GM18499 (cell line): ENCODE measurements around the gene DNAJC13.
A peak's percentile ranks its signal among the peaks of the same experiment; 100 is the strongest.

ENCODE experiments used
- ATAC-seq: cut with Tn5 transposase; IDR thresholded peaks from one replicate; pipeline ENCODE4 v1.9.1; 2021; ENCODE audit warnings: moderate number of reproducible peaks; ENCODE audit not compliant: insufficient read depth, unreplicated experiment

DNAJC13 gene

GRCh38 chr3:132461544-132461943 is 44.2 kb downstream of the DNAJC13 start:
- ATAC-seq = no peak

DNA sequence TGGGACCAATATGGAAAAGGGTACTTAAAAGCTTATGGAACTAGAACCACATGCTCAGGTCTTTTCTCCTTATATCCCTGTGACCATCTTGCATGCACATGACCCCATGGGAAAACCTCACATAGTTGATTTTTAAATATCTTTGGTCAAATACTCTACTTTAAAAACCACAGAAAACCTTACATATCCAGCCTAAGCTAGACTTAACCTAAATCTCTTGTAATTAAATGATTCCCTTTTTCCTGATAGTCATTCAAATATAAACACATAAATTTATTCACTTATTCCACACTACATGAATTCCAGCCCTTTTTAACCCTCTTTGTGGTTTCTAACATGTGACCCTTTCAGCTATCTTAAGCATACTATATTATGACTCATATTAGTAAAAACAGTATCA is 46.8 kb downstream of the DNAJC13 start:
- no peak for ATAC-seq

GRCh38 chr3:132469326-132469725 is 52.0 kb downstream of the DNAJC13 start:
- ATAC-seq = no peak

DNA sequence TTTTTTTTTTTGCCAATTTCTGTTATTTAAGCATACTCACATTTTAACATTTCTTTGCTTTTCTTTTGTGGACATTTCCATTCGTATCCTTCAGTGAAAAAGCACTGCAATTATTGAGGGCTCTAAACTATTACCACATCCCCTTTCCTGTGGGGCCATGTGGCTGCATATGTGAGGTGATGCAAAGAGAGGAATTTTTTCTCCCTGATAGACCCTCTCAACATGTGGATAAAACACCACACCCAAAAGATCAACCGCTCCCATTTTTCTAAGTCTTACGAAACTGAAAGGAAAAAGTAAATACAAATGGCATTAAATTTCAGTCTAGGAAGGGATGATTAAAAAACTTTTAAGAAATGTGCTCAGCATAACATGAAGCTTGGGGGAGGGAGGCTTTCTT is 68.8 kb downstream of the DNAJC13 start:
- ATAC-seq = no peak

DNA sequence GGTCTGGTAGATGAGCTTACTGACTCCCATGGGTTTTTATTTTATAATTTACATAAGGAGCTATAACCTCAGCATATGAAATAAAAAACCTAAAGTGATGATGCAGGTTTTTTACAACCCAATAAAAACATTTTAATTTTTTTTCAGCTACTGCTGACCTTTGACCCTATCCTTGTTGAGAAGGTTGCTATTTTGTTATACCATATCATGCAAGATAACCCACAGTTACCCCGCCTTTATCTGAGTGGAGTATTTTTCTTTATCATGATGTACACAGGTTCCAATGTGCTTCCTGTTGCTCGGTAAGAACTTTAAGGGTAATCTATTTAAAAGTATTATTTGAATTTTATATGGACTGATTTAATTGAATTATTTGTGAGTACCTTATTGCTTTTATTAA is 70.8 kb downstream of the DNAJC13 start:
- no peak for ATAC-seq

DNA sequence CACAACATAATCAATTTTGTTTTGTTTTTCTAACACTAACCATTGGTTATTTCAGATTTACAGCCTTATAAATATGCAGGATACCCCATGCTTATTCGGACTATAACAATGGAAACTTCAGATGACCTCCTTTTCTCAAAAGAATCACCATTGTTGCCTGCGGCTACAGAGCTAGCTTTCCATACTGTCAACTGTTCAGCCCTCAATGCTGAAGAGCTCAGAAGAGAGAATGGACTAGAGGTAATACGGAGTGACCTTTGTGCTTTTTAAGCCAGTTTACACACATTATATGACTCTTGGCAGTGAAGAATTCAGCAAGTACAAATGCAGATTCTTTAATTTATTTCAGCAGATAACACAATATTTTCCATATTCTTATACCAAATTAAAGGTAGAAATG is 81.8 kb downstream of the DNAJC13 start:
- no peak for ATAC-seq

DNA sequence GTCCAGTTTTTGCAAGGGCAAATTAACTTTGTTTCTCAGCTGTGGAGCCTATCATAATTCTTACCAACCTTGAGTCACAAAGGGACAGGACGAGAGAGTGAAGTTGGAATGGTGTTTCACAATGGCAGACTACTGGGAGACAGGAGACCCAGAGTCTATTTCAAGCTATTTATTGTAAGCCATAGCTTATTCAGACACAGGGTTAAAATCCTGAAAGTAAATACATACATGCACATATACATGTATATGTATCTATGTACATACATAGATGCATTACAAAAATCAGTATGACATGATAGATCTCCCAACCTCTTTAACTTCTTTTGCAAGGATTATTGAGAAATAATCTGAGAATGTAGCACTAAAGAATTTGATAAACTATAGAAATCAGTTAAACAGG is 86.3 kb downstream of the DNAJC13 start:
- no peak for ATAC-seq

- no peak for ATAC-seq
Measured at GRCh38 chr3:132504375-132504933, 87.2 kb downstream of the DNAJC13 start.

GRCh38 chr3:132507657-132508056 is 90.4 kb downstream of the DNAJC13 start:
- ATAC-seq = no peak

DNA sequence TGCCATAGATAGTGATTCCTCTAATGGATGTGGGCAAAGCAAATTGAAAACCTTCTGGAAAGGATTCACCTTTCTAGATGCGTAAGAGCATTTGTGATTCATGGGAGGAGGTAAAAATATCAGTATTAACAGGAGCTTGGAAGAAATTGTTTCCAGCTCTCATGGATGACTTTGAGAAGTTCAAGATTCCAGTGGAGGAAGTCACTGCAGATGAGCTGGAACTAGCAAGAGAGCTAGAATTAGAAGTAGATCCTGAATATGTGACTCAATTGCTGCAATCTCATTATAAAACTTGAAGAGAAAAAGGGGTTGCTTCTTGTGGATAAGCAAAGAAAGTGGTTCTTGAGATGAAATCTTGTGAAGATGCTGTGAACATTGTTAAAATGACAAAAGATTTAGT is 91.8 kb downstream of the DNAJC13 start:
- ATAC-seq = no peak

DNA sequence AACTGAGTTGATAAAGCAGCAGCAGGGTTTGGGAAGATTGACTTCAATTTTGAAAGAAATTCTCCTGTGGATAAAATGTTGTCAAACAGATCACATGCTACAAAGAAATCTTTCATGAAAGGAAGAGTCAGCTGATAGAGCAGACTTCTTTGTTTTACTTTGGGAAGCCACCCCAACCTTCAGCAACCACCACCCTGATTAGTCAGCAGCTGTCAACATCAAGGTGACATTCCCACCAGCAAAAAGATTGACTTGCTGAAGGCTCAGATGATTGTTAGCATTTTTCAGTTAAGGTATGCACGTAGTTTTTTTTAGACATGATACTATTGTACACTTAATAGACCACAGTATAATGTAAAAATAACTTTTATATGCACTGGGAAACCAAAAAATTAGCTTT is 92.2 kb downstream of the DNAJC13 start:
- no peak for ATAC-seq

- no peak for ATAC-seq
Measured at GRCh38 chr3:132513057-132513456, 95.8 kb downstream of the DNAJC13 start.

DNA sequence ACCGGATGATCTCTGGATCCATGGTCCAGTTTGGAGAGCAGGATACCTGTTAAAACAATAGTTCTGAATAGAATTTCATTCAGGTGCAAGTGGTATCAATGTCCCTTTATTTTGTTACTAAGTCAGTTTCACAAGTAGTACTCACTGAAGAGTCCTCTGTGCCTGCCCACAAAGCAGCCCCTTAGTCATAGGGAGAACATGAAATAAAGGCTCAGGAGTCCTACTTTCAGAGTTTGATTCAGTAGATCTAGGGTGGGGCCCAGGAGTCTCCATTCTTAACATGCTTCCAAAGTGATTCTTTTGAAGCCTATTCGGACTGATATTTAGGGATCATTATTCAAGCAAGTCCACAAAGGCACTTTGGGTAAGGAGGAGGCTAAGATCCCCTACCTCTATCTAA is 100.0 kb downstream of the DNAJC13 start:
- no peak for ATAC-seq

- ATAC-seq = no peak
Measured at GRCh38 chr3:132519914-132520313, 102.6 kb downstream of the DNAJC13 start.

GRCh38 chr3:132521901-132522300 is 104.6 kb downstream of the DNAJC13 start:
- ATAC-seq = no peak

DNA sequence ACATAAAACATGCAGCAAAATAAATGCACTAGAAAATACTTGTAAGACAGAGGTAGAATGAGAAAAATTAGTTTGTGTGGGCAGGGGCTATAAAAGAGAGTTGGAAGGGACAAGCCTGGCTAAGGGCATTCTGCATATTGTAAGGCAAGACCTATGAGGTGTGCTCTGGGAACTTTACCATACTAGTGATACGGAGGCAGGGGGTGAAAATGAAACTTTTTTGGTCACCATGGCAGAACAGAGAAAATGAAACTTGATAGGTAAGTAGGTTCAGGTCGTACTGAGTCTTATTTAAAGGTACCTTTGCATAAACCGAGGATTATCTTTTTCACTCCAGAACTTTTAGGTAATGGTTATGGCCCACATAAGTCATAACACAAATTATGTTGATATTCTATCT is 105.1 kb downstream of the DNAJC13 start:
- ATAC-seq = peak; percentile 79

- ATAC-seq = no peak
Measured at GRCh38 chr3:132530624-132531023, 113.3 kb downstream of the DNAJC13 start.

- no peak for ATAC-seq
Measured at GRCh38 chr3:132535575-132536441, 118.5 kb downstream of the DNAJC13 start.

GRCh38 chr3:132536442-132537153 is 119.3 kb downstream of the DNAJC13 start:
- no peak for ATAC-seq

DNA sequence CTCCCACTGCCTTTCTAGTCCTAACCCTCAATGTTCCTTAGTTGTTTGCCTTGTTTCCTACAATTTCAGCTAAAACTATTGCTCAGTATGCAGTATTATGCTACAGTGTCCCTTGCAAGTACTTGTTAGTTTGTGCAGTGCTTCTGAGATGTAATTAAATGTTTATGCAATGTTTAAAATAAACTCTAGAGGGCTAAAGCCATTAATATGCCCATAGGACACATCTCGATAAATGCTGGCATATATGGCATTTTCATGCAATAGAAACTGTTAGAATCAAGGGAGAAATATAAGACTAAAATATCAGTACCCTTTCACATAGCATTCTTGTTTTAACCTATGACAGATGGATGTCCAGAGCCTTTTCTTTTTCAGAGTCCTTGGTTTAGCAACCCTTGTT is 120.0 kb downstream of the DNAJC13 start:
- no peak for ATAC-seq

DNA sequence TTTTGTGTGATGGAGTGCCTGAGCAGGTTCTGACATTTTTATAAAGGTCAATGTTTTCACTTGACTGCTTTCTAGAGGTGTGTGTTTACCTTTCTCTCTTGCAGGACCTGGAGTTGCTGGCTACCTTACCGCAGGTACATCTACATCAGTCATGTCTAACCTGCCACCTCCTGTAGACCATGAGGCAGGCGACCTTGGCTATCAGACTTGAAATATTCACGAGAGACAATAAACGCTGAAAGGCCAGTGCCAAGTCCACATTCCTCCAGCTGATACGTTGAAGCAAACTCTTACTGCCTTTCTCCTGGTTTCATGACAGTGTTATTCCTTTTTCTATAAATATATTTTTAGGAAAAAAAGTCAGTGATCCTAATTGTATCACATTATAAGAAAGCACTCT is 120.8 kb downstream of the DNAJC13 start:
- ATAC-seq = no peak
